B cell (primary cell): Measurements from ENCODE around the gene DCAKD.

Experiments
- CTCF ChIP-seq: fragments of 200-600 bp; IDR thresholded peaks from one replicate; pipeline ENCODE4 v1.8.0; 2022; ENCODE audit warnings: antibody characterized with exemption, mild to moderate bottlenecking
- EZH2 ChIP-seq: IDR thresholded peaks from 2 replicates; pipeline ENCODE4 v1.6.1; 2012; ENCODE audit warnings: borderline replicate concordance, low read depth, mild to moderate bottlenecking, moderate library complexity, low read length; ENCODE audit not compliant: insufficient read depth, poor library complexity, severe bottlenecking

GRCh38 chr17:44996304-44996703 is 55.1 kb downstream of the DCAKD start:
- TF ChIP-seq CTCF (no peak), EZH2 (no peak)
